Measurements from ENCODE around the gene FLCN.
"Not testable (repeated sequence)": the region's sequence is repeated elsewhere in the genome, so short reads cannot be mapped to it uniquely, and the experiment has no call there.

FLCN gene

DNA sequence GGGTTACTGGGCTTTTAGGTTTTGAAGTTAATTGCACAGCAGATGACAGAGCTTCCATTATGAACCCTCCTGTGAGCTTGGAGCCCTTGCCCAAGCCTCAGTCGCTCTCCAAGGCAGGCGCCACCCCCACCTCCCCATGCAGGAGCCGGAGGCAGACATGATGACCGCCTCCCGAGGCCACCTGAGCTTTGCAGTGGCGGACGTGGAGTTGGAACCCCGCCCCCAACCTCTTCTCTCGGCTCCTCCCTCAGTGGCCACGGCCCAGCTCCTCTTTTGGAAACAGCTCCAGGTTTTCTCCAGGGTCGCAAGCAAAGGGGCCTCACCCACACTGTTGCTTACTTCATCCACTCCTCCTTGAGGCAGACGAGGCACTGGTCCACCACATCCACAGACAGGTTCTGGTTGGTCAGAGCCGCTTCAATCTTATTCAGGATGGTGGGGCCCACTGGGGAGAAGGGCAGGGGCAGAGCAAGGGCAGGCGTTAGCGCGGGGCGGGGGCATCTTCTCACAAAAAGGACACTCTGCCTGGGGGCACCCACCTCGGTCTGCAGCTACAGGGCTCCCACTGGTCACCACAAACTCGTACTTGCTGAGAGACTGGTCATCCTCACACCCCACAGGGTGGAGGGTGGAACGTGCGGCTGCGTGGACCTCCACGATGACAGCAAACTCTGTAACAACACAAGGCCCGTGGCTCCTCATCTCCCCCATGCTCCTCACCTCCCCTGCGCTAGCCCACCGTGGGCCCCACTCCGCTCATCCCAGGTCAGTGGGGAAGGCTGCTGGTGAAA, 22.1 kb downstream of the FLCN start:
- in situ Hi-C loops (cut with HindIII; ENCODE audit: low sequenced_read_pairs) = no loop called here

GRCh38 chr17:17213775-17214174, 23.2 kb downstream of the FLCN start:
- in situ Hi-C loops (cut with HindIII; ENCODE audit: low sequenced_read_pairs) = no loop called here

GRCh38 chr17:17207998-17208397, 29.0 kb downstream of the FLCN start:
- in situ Hi-C loops (cut with HindIII; ENCODE audit: low sequenced_read_pairs) = no loop called here

- in situ Hi-C loops (cut with HindIII; ENCODE audit: low sequenced_read_pairs) = no loop called here
Observed at GRCh38 chr17:17206913-17207335, 30.0 kb downstream of the FLCN start.

DNA sequence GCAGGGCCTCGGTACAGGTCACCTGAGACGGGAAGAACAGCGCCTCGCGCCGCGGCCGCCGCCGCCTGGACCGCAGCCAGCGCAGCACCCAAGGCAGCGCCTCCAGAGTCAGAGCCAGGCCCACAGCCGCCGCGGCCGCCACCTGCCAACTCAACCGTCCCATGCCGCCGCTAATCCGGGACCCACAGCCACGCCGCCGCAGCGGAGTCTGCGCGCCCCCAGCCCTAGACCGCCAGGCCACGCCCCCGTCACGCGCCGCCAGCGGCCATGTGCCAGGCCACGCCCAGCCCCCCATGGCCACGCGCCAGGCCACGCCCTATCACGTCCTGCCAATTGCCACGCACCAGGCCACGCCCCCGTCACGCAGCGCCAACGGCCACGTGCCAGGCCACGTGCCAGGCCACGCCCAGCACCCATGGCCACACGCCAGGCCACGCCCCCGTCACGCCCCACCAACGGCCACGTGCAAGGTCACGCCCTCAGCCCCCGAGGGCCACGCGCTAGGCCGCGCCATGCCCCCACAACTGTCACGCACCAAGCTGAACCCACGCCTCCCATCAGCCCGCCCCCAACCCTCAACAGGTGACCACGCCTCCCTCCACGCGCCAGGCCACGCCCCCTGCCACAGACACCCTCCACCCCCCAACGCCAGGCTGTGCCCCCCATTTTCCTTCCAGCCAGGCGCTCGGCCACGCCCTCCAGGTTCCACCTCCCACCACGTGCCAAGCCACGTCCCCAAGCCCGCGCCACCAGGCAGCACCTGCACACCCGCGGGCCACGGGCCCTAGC, 30.6 kb downstream of the FLCN start, which contains the start of gene PLD6:
Gene PLD6, minus strand, starts transcription at position 210 of the 789 bp plus-strand sequence. Its CDS starts 47 bp downstream, at position 163.
- in situ Hi-C loops (cut with HindIII; ENCODE audit: low sequenced_read_pairs) = no loop called here

DNA sequence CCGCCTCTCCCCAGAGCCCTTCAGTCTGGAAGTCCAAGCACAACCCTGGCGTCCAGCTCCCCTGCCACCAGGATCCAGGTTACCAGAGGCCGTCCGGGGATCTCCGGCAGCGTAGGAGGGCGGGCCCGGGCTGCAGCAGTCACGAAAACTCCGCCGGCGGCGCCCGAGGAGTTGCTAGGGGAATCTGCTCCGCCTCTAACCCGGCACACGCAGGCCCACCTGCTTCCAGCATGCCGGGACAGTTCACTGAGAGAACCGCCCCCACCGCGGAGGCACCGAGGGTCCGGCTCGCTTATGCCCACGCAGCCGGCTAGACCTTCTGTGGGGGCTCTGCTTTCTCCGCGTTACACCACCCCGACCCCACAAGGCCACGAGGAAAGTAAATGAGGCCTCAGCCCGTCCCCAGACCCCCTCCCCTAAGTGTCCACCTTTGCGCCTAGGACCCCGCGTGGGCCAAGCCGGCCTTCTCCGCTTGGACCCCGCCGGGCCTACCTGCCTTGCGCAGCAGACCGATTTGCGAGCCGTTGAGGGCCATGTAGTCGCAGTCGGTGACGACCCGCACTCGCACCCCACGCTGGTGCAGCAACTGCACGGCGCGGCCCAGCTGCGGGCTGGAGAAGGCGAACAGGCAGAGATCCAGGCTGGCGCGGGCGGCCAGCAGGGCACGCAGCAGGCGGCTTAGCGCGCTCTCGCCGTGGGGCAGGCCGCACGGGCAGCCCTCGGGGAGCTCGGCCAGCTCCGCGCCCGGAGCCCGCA, 31.4 kb downstream of the FLCN start:
- in situ Hi-C loops (cut with HindIII; ENCODE audit: low sequenced_read_pairs) = no loop called here

DNA sequence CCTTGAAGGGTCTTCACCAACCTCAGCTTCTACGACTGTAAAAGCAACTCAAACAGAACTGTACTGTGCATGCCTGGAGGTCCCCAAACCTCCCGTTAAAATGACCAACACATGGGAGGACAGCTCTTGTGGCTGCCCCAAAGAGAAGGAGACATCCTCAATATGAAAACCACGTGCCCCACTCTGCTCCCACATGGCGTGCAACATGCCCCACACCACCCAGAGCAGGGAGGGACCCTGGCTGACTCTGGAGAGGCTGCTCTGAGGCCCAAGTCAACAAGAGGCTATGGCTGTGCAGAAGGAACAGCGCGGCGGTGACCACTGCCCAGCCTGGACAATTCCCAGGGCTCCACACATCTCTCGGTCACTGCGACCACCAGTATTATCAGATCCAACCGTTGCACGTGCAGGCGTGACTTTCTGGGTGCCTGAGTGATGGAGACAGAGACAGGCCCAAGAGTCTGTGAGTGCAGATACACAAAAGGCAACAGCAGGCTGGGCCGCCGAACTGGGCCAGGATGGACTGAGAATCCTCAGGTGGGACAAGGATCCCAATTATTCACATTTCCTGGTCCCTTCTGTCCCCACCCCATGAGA, 32.2 kb downstream of the FLCN start:
- in situ Hi-C loops (cut with HindIII; ENCODE audit: low sequenced_read_pairs) = no loop called here

DNA sequence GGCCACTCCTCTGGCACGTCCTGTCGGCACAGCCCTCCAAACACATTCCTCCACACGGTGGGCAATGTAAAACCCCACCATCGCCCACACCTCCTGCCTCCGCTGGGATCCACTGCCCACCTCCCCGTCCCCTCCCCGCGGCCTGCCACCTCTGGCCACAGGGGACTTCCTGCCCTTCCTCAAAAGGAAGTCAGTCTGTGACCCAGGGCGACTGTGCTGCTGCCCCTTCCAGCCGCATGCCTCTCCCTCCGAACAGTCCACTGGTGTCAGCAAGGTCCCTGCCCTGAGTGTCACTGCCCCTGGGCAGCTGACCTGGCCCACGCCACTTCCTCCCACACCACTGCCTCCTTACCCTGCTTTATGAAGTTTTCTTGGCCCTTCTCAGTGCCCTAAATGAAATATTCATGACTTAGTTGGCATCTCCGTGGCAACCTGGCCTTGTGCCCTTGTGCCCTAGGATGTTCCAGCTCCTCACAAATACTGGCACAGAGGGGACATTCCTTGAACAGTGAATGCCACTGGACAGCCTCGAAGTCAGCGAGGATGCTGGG, 32.9 kb downstream of the FLCN start:
- in situ Hi-C loops (cut with HindIII; ENCODE audit: low sequenced_read_pairs) = no loop called here

DNA sequence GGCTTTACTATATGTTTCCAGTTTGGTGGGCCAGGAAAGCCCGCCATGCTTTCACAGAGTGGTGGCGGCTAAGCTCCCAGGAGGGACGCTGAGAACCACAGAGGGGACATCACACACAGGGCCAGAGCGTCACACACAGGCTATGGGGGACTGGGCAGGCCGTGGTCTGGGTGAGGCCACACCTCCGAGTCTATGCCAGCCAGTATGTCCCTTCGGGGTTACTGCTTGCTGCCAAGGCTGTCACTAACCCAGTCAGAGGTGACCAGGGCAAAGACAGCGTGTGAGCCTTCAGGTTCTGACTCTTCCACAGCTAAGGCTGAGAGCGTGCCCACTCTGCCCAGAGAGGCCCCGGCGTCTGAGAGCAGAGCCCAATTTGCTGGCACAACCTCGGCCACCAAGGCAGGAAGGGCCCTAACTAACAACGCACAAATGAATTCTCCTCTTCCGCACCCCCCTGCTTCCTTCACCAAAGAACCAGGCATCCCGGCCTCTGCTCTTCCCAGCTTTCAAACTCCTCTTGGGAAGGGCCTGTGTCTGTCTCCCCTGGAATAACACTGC, 33.7 kb downstream of the FLCN start:
- in situ Hi-C loops (cut with HindIII; ENCODE audit: low sequenced_read_pairs) = no loop called here

GRCh38 chr17:17201907-17202306, 35.1 kb downstream of the FLCN start:
- in situ Hi-C loops (cut with HindIII; ENCODE audit: low sequenced_read_pairs) = no loop called here

DNA sequence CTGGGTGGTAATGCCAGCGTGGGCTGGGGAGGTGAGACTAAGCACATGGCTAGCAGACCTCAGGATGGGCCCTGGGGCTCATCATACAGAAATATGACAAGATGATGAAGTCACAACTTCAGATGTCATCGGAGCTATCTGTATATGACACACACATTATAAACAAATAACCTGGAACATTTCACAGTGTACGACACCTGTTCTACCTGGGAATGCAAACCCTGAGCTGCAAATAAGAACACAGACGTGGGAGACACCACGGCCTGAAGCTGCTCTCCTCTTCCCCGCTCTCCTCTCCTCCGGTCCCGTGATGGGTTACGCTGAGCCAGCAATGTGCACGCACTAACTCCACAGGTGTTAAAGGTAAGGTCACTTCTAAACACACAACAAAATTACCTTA, 35.7 kb downstream of the FLCN start:
- in situ Hi-C loops (cut with HindIII; ENCODE audit: low sequenced_read_pairs) = no loop called here

DNA sequence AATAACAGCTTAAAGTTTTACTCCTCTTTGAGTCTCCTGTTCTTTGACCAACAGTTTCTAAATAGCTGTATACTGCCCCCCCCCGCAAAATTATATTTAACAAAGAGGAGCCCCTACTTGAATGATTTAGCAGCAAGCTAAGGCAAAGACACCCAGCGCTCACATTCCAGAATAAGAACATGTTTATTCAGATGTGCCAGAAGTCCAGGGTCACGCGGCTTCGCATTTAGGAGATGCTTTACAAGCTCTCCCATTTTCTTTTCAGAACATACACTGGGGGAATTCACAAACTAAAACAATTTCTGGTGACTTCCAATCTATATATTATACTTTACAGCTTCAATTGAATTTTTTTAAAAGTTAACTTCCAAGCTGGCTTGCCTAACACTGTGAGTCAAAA, 36.1 kb downstream of the FLCN start:
- in situ Hi-C loops (cut with HindIII; ENCODE audit: low sequenced_read_pairs) = no loop called here

- in situ Hi-C loops (cut with HindIII; ENCODE audit: low sequenced_read_pairs) = no loop called here
Observed at GRCh38 chr17:17200311-17200710, 36.7 kb downstream of the FLCN start.

- in situ Hi-C loops (cut with HindIII; ENCODE audit: low sequenced_read_pairs) = no loop called here
Observed at GRCh38 chr17:17198281-17198680, 38.7 kb downstream of the FLCN start.

- in situ Hi-C loops (cut with HindIII; ENCODE audit: low sequenced_read_pairs) = no loop called here
Observed at GRCh38 chr17:17196776-17197175, 40.2 kb downstream of the FLCN start.

DNA sequence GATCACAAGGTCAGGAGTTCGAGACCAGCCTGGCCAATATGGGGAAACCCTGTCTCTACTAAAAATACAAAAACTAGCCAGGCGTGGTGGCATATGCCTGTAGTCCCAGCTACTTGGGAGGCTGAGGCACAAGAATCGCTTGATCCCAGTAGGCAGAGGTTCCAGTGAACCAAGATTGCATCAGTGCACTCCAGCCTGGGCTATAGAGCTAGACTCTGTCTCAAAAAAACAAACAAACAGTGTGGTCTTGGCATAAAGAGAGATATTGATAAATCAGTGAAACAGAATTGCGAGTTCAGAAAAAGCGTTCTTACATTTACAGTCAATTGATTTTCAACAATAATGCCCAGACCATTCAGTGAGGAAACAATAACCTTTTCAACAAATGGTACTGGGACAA, 41.5 kb downstream of the FLCN start:
- in situ Hi-C loops (cut with HindIII; ENCODE audit: low sequenced_read_pairs) = not testable (repeated sequence)

DNA sequence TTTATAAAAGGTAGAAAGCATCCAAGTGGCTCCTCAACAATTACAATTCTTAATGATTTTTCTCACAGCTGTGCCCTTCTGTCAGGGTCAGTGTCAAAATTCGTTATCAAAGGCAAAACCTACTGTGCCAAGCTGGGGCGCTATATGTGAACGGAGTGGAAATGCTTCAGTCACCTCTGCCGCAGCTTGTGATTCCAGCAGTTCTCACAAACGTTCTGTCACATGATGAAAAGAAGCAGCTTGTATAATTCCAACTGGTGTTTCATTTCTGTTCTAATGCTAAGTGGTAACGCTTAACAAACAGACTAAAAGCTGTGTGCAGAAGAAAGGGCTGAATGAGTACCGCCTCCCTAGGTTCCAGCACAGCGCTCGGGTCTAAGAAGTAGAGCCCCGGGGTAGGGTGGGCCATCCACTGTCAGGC, 45.0 kb downstream of the FLCN start:
- in situ Hi-C loops (cut with HindIII; ENCODE audit: low sequenced_read_pairs) = no loop called here

GRCh38 chr17:17191346-17191792, 45.6 kb downstream of the FLCN start:
- in situ Hi-C loops (cut with HindIII; ENCODE audit: low sequenced_read_pairs) = no loop called here

GRCh38 chr17:17190188-17190587, 46.8 kb downstream of the FLCN start:
- in situ Hi-C loops (cut with HindIII; ENCODE audit: low sequenced_read_pairs) = no loop called here

GRCh38 chr17:17189559-17189958, 47.4 kb downstream of the FLCN start:
- in situ Hi-C loops (cut with HindIII; ENCODE audit: low sequenced_read_pairs) = no loop called here

All from DLD1 (cell line).